Upper lobe of left lung (tissue), 6 donors: ENCODE results near the gene ATP8B1. TPM values are rescaled to one million over a fixed set of nuclear protein-coding genes. Genes with fewer than 3 reads are reported as not detected.

Experiments used
- ATAC-seq, 2 donors: fragments of 200-7000 bp; cut with Tn5 transposase; one replicate each; pipeline ENCODE4 v1.9.1; 2022; ENCODE audit warnings: mild to moderate bottlenecking in 2 of 2, moderate library complexity in 2 of 2; ENCODE audit not compliant: low FRiP score in 2 of 2
- DNase-seq, 2 donors: peaks; one replicate each; pipeline ENCODE4 v3.0.0-alpha.2; 2019 to 2020
- H3K27ac ChIP-seq, 4 donors: fragments of 200-600 bp; sonication (generic); one replicate each; pipeline ENCODE4 v1.5.1; 2016 to 2019
- H3K27me3 ChIP-seq, 4 donors: fragments of 200-600 bp; sonication (generic); one replicate each; pipeline ENCODE4 v1.5.1; 2017 to 2019
- H3K36me3 ChIP-seq, 4 donors: fragments of 200-600 bp; sonication (generic); one replicate each; pipeline ENCODE4 v1.5.1; 2016 to 2019
- H3K4me1 ChIP-seq, 4 donors: fragments of 200-600 bp; sonication (generic); one replicate each; pipeline ENCODE4 v1.5.1; 2018 to 2019
- H3K4me3 ChIP-seq, 4 donors: fragments of 200-600 bp; sonication (generic); one replicate each; pipeline ENCODE4 v1.5.1; 2017 to 2019; ENCODE audit warnings: mild to moderate bottlenecking in 2 of 4, moderate library complexity in 1 of 4
- H3K9me3 ChIP-seq, 4 donors: fragments of 200-600 bp; sonication (generic); one replicate each; pipeline ENCODE4 v1.5.1; 2018 to 2019
- EP300 ChIP-seq, 4 donors: sonication (generic); formaldehyde crosslinking; IDR thresholded peaks; one replicate each; pipeline ENCODE4 v1.5.1; 2017; ENCODE audit warnings: antibody characterized with exemption in 4 of 4, control low read depth in 2 of 4
- POLR2A ChIP-seq, 4 donors: fragments of 450-650 bp; IDR thresholded peaks; one replicate each; pipeline ENCODE4 v1.5.1; 2016 to 2017; ENCODE audit warnings: antibody characterized with exemption in 4 of 4, mild to moderate bottlenecking in 2 of 4
- POLR2AphosphoS5 ChIP-seq, 2 donors: sonication (generic); formaldehyde crosslinking; IDR thresholded peaks; one replicate each; pipeline ENCODE4 v1.5.1; 2017; ENCODE audit warnings: antibody characterized with exemption in 2 of 2
- WGBS, 2 donors: methylation state at CpG; one replicate each; pipeline ENCODE4 v1.1.5; 2017 to 2018; 5-methylcytosine and 5-hydroxymethylcytosine counted together
- total RNA-seq, 6 donors: library from RNA; depleted of rRNA in 4 of 6; stranded (reverse); fragments of >200 nt in 4 of 6; gene quantifications; one replicate each; pipeline versions ENCODE4 v1.1.0 to v1.2.1, GENCODE V29; 2016 to 2021
- TF ChIP-seq, protein P1 (sequence below), 6 experiments: fragments of 450-650 bp in 4 of 6; fragments of 200-600 bp in 2 of 6; sonication (generic) in 2 of 6; IDR thresholded peaks; one replicate each; pipeline ENCODE4 v1.5.1; 2016 to 2019; ENCODE audit warnings: antibody characterized with exemption in 6 of 6
- donor health status: DM: no; HTN: no; CAD: no; lungs with moderate emphysema.
- donor health status: DM: no; HTN: yes; CAD: no; lungs with severe emphysema.

The ATP8B1 gene
- total RNA-seq, 6 donors from 2014 or later: 19.6 to 36.5 (median 26.0) TPM

DNA sequence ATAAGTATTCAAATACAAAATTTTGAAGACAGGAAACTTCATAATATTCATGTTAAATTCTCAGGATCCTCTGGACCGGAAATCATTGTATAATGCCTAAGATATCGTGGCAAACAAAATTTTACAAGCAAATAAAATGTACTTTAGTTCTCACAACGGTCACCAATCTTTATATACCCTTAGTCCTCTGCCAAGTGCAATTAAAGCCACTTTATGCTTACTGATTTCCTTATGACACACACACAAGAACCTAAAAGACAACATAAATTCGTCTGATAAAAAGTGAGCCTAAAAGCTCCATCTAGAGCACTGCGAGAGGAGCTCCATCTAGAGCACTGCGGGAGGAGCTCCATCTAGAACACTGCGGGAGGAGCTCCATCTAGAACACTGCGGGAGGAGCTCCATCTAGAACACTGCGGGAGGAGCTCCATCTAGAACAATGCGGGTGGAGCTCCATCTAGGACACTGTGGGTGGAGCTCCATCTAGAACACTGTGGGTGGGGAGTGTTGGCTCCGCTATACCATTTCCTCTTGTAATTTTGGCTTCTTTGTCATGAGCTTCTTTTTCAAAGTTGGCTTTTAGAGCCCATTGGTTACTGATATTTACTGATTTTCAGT, 15.9 kb downstream of the ATP8B1 start:
- Histone ChIP-seq H3K9me3 (no peaks in the 10 kb centered on the region), H3K36me3 (no peaks in the 10 kb centered on the region), H3K27me3 (no peaks in the 10 kb centered on the region), H3K27ac (peak overlapping the region in 3 of 4 donors; percentile 4 to 16 (median 14)), H3K4me3 (no peak overlapping the region), H3K4me1 (peaks cover 5 to 33% (median 30%) of the 10 kb centered on the region in 4 donors)
- WGBS, 2 donors: 73 to 74% methylated on average over 11 of the region's 11 CpGs
- DNase-seq (no peak), ATAC-seq (no peak)
- TF ChIP-seq, protein P1, sequence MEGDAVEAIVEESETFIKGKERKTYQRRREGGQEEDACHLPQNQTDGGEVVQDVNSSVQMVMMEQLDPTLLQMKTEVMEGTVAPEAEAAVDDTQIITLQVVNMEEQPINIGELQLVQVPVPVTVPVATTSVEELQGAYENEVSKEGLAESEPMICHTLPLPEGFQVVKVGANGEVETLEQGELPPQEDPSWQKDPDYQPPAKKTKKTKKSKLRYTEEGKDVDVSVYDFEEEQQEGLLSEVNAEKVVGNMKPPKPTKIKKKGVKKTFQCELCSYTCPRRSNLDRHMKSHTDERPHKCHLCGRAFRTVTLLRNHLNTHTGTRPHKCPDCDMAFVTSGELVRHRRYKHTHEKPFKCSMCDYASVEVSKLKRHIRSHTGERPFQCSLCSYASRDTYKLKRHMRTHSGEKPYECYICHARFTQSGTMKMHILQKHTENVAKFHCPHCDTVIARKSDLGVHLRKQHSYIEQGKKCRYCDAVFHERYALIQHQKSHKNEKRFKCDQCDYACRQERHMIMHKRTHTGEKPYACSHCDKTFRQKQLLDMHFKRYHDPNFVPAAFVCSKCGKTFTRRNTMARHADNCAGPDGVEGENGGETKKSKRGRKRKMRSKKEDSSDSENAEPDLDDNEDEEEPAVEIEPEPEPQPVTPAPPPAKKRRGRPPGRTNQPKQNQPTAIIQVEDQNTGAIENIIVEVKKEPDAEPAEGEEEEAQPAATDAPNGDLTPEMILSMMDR (IDR thresholded peaks at IDR 0.05): no peak
- no peak for TF ChIP-seq EP300 (IDR thresholded peaks at IDR 0.05)
- TF ChIP-seq POLR2AphosphoS5 (IDR thresholded peaks at IDR 0.05): no peak
- no peak for TF ChIP-seq POLR2A (IDR thresholded peaks at IDR 0.05)

DNA sequence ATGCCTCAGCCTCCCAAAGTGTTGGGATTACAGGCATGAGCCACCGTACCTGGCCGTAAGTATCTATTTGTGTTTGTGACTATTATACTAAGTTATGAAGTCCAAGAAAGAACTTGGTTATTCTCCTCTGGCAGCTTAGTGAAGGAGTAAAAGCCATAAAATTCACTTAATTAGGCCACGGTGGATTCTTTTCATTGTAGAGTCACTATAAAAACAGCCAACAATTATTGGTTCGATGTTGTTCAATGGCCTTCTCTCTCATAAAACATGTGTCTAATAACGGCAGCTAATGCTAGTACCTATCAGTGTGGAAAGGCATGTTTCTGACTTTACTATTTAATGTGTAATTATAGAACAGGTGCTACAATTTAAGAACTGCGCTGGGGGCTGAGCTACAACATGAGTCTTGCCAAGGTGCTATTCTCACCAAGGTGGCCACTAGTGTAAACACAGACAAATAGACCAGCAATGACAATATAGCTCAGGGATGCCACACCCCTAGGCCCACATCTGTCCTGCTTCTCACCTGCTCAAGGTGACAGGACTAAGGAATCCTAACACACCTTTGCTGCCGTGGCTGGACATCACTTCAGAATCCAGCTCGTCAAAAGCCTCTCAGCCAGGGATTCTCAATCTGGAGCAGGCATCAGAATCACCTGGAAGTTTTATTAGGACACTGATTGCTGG, 17.2 kb downstream of the ATP8B1 start:
- H3K4me3 ChIP-seq: no peak overlapping the region
- peak overlapping the region in 2 of 4 donors; percentile 14 to 32 for H3K27ac ChIP-seq
- WGBS, 2 donors: 94 to 95% methylated on average over 7 to 8 of the region's 8 CpGs
- H3K9me3 ChIP-seq: no peaks in the 10 kb centered on the region
- H3K36me3 ChIP-seq: no peaks in the 10 kb centered on the region
- DNase-seq (no peak), ATAC-seq (no peak)
- peaks cover 12 to 40% (median 37%) of the 10 kb centered on the region in 4 donors for H3K4me1 ChIP-seq
- H3K27me3 ChIP-seq: no peaks in the 10 kb centered on the region
- no peak for TF ChIP-seq POLR2AphosphoS5 (IDR thresholded peaks at IDR 0.05)
- no peak for TF ChIP-seq EP300 (IDR thresholded peaks at IDR 0.05)
- TF ChIP-seq, protein P1 (IDR thresholded peaks at IDR 0.05): no peak
- TF ChIP-seq POLR2A (IDR thresholded peaks at IDR 0.05): no peak

GRCh38 chr18:57784801-57785114, 18.4 kb downstream of the ATP8B1 start:
- no peak for DNase-seq
- no peak overlapping the region for H3K27ac ChIP-seq
- H3K4me1 ChIP-seq: peaks cover 21 to 50% (median 46%) of the 10 kb centered on the region in 4 donors

DNA sequence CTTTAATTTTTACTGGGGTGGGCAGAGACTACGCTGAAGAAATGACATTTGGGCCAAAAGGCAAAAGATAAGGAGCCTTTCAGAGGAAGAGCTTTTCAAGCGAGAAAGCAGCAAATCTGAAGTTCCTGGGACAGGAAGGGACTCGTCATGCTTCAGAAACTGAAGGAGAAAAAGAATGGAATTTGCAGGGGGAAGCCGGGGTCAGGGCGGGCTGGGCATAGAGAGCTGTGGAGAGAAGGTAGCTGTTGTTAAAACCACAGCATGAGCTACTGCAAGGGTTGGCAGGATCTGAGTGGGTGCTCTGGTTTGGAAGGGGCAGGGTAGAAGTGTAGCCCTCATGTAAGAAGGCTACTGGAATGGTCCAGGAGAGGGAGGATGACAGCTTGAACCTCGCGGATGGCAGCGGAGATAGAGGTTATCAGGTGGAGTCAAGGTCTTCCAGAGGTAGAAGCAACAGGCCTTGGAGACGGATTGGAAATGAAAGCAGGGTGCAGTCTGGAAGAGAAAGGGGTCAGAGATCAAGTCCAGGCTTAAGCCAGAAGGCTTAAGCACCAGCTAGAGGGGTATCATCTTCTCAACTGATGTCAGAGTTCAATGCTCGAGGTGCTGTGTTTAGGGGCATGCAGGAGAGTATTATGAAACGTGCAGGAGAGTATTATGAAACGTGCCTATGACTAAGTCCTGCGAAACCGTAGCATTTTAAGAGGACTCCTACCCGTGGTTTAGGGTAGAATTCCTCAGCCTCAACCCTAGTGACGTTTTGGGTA, 18.9 kb downstream of the ATP8B1 start:
- ATAC-seq: no peak
- WGBS, 2 donors: 60 to 64% methylated on average over 16 of the region's 16 CpGs
- Histone ChIP-seq H3K9me3 (no peaks in the 10 kb centered on the region), H3K4me1 (peaks cover 18 to 50% (median 45%) of the 10 kb centered on the region in 4 donors), H3K4me3 (no peak overlapping the region), H3K36me3 (no peaks in the 10 kb centered on the region), H3K27ac (peak overlapping the region in 1 of 4 donors; percentile 37), H3K27me3 (no peaks in the 10 kb centered on the region)
- DNase-seq: no peak
- TF ChIP-seq POLR2AphosphoS5 (IDR thresholded peaks at IDR 0.05) (no peak), POLR2A (IDR thresholded peaks at IDR 0.05) (no peak)

More at GRCh38 chr18:57784801-57785114, 18.4 kb downstream of the ATP8B1 start:
- WGBS, 2 donors: 89 to 98% methylated on average over 4 of the region's 4 CpGs
- TF ChIP-seq POLR2AphosphoS5 (IDR thresholded peaks at IDR 0.05) (no peak), POLR2A (IDR thresholded peaks at IDR 0.05) (no peak), EP300 (IDR thresholded peaks at IDR 0.05) (no peak)
- TF ChIP-seq, protein P1 (IDR thresholded peaks at IDR 0.05): no peak
- H3K9me3 ChIP-seq: no peaks in the 10 kb centered on the region
- H3K4me3 ChIP-seq: no peak overlapping the region
- no peaks in the 10 kb centered on the region for H3K36me3 ChIP-seq
- no peaks in the 10 kb centered on the region for H3K27me3 ChIP-seq
- no peak for ATAC-seq

GRCh38 chr18:57782049-57782448, 21.1 kb downstream of the ATP8B1 start:
- no peak for TF ChIP-seq POLR2AphosphoS5 (IDR thresholded peaks at IDR 0.05)
- TF ChIP-seq, protein P1 (IDR thresholded peaks at IDR 0.05): no peak
- TF ChIP-seq POLR2A (IDR thresholded peaks at IDR 0.05): no peak
- no peak for TF ChIP-seq EP300 (IDR thresholded peaks at IDR 0.05)
- ATAC-seq: no peak
- Histone ChIP-seq H3K4me3 (no peak overlapping the region), H3K27ac (peak overlapping the region in 1 of 4 donors; percentile 9), H3K9me3 (no peaks in the 10 kb centered on the region), H3K27me3 (no peaks in the 10 kb centered on the region), H3K36me3 (no peaks in the 10 kb centered on the region), H3K4me1 (peaks cover 19 to 48% (median 34%) of the 10 kb centered on the region in 4 donors)
- WGBS, 2 donors: 81 to 91% methylated on average over 5 of the region's 5 CpGs
- no peak for DNase-seq
